ENCODE results near the gene DNASE1L2.

Gene DNASE1L2

GRCh38 chr16:2280461-2280860, 44.2 kb downstream of the DNASE1L2 start:
- H3K4me3 ChIP-seq (ENCODE audit: low read depth, low read length) = no peak overlapping the region
- no peak for DNase-seq (ENCODE audit: low read depth)

GRCh38 chr16:2280981-2281542, 44.8 kb downstream of the DNASE1L2 start:
- DNase-seq (ENCODE audit: low read depth) = no peak
- no peak overlapping the region for H3K4me3 ChIP-seq (ENCODE audit: low read depth, low read length)

GRCh38 chr16:2282262-2282661, 46.0 kb downstream of the DNASE1L2 start:
- no peak for DNase-seq (ENCODE audit: low read depth)
- H3K4me3 ChIP-seq (ENCODE audit: low read depth, low read length) = no peak overlapping the region

- H3K4me3 ChIP-seq (ENCODE audit: low read depth, low read length) = no peak overlapping the region
- DNase-seq (ENCODE audit: low read depth) = no peak
These were observed 46.8 kb downstream of the DNASE1L2 start for GRCh38 chr16:2282866-2283555.

GRCh38 chr16:2284001-2284770, 47.9 kb downstream of the DNASE1L2 start:
- DNase-seq (ENCODE audit: low read depth) = no peak
- H3K4me3 ChIP-seq (ENCODE audit: low read depth, low read length) = no peak overlapping the region

GRCh38 chr16:2284797-2285576, 48.7 kb downstream of the DNASE1L2 start:
- H3K4me3 ChIP-seq (ENCODE audit: low read depth, low read length) = no peak overlapping the region
- no peak for DNase-seq (ENCODE audit: low read depth)

- H3K4me3 ChIP-seq (ENCODE audit: low read depth, low read length) = no peak overlapping the region
These were observed 49.5 kb downstream of the DNASE1L2 start for GRCh38 chr16:2285731-2286191.

GRCh38 chr16:2286550-2286949, 50.3 kb downstream of the DNASE1L2 start:
- no peak for DNase-seq (ENCODE audit: low read depth)
- no peak overlapping the region for H3K4me3 ChIP-seq (ENCODE audit: low read depth, low read length)

More at GRCh38 chr16:2285731-2286191, 49.5 kb downstream of the DNASE1L2 start:
- no peak for DNase-seq (ENCODE audit: low read depth)

GRCh38 chr16:2287916-2288547, 51.8 kb downstream of the DNASE1L2 start:
- no peak overlapping the region for H3K4me3 ChIP-seq (ENCODE audit: low read depth, low read length)
- DNase-seq (ENCODE audit: low read depth) = no peak

All from skeletal muscle cell (primary cell).